Adipocyte (in vitro differentiated cells): Measurements from ENCODE around the gene TRAK1.

Experiments
- DNase-seq: peaks from one replicate; pipeline ENCODE4 v3.0.0-alpha.2; 2015; ENCODE audit warnings: low read depth
- H3K27me3 ChIP-seq: replicated peaks from 2 replicates; pipeline ENCODE4 v1.7.0; 2013; ENCODE audit warnings: mild to moderate bottlenecking, low read length, moderate library complexity; ENCODE audit not compliant: control insufficient read depth, insufficient read depth
- H3K36me3 ChIP-seq: 2 replicates; pipeline ENCODE4 v1.7.0; 2013; ENCODE audit warnings: low read length, mild to moderate bottlenecking, moderate library complexity; ENCODE audit not compliant: control insufficient read depth, insufficient read depth, severe bottlenecking
- H3K4me1 ChIP-seq: 2 replicates; pipeline ENCODE4 v1.7.0; 2013; ENCODE audit warnings: mild to moderate bottlenecking, low read length, moderate library complexity; ENCODE audit not compliant: control insufficient read depth, insufficient read depth
- H3K4me3 ChIP-seq: 2 replicates; pipeline ENCODE4 v1.7.0; 2013; ENCODE audit warnings: mild to moderate bottlenecking, low read length, moderate library complexity
- H3K9ac ChIP-seq: 2 replicates; pipeline ENCODE4 v1.7.0; 2013; ENCODE audit warnings: mild to moderate bottlenecking, low read length, moderate library complexity
- H3K9me3 ChIP-seq: 2 replicates; pipeline ENCODE4 v1.7.0; 2013; ENCODE audit warnings: mild to moderate bottlenecking, low read length, moderate library complexity; ENCODE audit not compliant: control insufficient read depth

The TRAK1 gene

GRCh38 chr3:42162462-42162861, 71.3 kb downstream of the TRAK1 start:
- Histone ChIP-seq H3K9ac (no peak overlapping the region), H3K36me3 (no peaks in the 10 kb centered on the region), H3K4me3 (no peak overlapping the region), H3K4me1 (peaks cover 25% of the 10 kb centered on the region), H3K9me3 (no peaks in the 10 kb centered on the region), H3K27me3 (no peaks in the 10 kb centered on the region)
- no peak for DNase-seq

GRCh38 chr3:42163622-42164244, 72.6 kb downstream of the TRAK1 start:
- no peak for DNase-seq
- no peak overlapping the region for H3K4me3 ChIP-seq
- H3K27me3 ChIP-seq = no peaks in the 10 kb centered on the region
- H3K4me1 ChIP-seq = peaks cover 20% of the 10 kb centered on the region
- no peaks in the 10 kb centered on the region for H3K9me3 ChIP-seq
- no peak overlapping the region for H3K9ac ChIP-seq
- no peaks in the 10 kb centered on the region for H3K36me3 ChIP-seq

GRCh38 chr3:42164656-42165055, 73.5 kb downstream of the TRAK1 start:
- no peak overlapping the region for H3K9ac ChIP-seq
- peaks cover 20% of the 10 kb centered on the region for H3K4me1 ChIP-seq
- no peak overlapping the region for H3K4me3 ChIP-seq
- no peaks in the 10 kb centered on the region for H3K9me3 ChIP-seq
- H3K27me3 ChIP-seq = no peaks in the 10 kb centered on the region
- no peak for DNase-seq
- H3K36me3 ChIP-seq = no peaks in the 10 kb centered on the region

GRCh38 chr3:42165211-42165610, 74.1 kb downstream of the TRAK1 start:
- Histone ChIP-seq H3K9ac (no peak overlapping the region), H3K36me3 (no peaks in the 10 kb centered on the region), H3K9me3 (no peaks in the 10 kb centered on the region), H3K4me1 (peaks cover 17% of the 10 kb centered on the region), H3K4me3 (no peak overlapping the region), H3K27me3 (no peaks in the 10 kb centered on the region)
- no peak for DNase-seq

GRCh38 chr3:42166214-42166613, 75.1 kb downstream of the TRAK1 start:
- no peak for DNase-seq
- Histone ChIP-seq H3K4me3 (no peak overlapping the region), H3K9ac (no peak overlapping the region), H3K9me3 (no peaks in the 10 kb centered on the region), H3K36me3 (no peaks in the 10 kb centered on the region), H3K4me1 (peaks cover 7% of the 10 kb centered on the region), H3K27me3 (no peaks in the 10 kb centered on the region)

- no peak for DNase-seq
- H3K4me1 ChIP-seq = peaks cover 4% of the 10 kb centered on the region
- no peaks in the 10 kb centered on the region for H3K36me3 ChIP-seq
- H3K9ac ChIP-seq = no peak overlapping the region
- no peaks in the 10 kb centered on the region for H3K27me3 ChIP-seq
- H3K9me3 ChIP-seq = no peaks in the 10 kb centered on the region
- no peak overlapping the region for H3K4me3 ChIP-seq
Measured at GRCh38 chr3:42166662-42167300, 75.6 kb downstream of the TRAK1 start.

GRCh38 chr3:42169579-42170120, 78.5 kb downstream of the TRAK1 start:
- H3K36me3 ChIP-seq = no peaks in the 10 kb centered on the region
- H3K9ac ChIP-seq = no peak overlapping the region
- H3K9me3 ChIP-seq = no peaks in the 10 kb centered on the region
- DNase-seq = no peak
- peaks cover 15% of the 10 kb centered on the region for H3K4me1 ChIP-seq
- no peak overlapping the region for H3K4me3 ChIP-seq
- H3K27me3 ChIP-seq = no peaks in the 10 kb centered on the region

GRCh38 chr3:42172047-42172654, 81.0 kb downstream of the TRAK1 start:
- H3K4me1 ChIP-seq = peaks cover 35% of the 10 kb centered on the region
- H3K27me3 ChIP-seq = no peaks in the 10 kb centered on the region
- DNase-seq = no peak
- no peaks in the 10 kb centered on the region for H3K9me3 ChIP-seq
- H3K9ac ChIP-seq = no peak overlapping the region
- no peak overlapping the region for H3K4me3 ChIP-seq
- no peaks in the 10 kb centered on the region for H3K36me3 ChIP-seq

- no peaks in the 10 kb centered on the region for H3K9me3 ChIP-seq
- H3K36me3 ChIP-seq = no peaks in the 10 kb centered on the region
- no peak for DNase-seq
- H3K4me3 ChIP-seq = no peak overlapping the region
- no peaks in the 10 kb centered on the region for H3K27me3 ChIP-seq
- H3K4me1 ChIP-seq = peaks cover 42% of the 10 kb centered on the region
- no peak overlapping the region for H3K9ac ChIP-seq
Measured at GRCh38 chr3:42173307-42173706, 82.2 kb downstream of the TRAK1 start.

- no peaks in the 10 kb centered on the region for H3K27me3 ChIP-seq
- H3K4me3 ChIP-seq = no peak overlapping the region
- H3K9me3 ChIP-seq = no peaks in the 10 kb centered on the region
- H3K4me1 ChIP-seq = peaks cover 53% of the 10 kb centered on the region
- H3K36me3 ChIP-seq = no peaks in the 10 kb centered on the region
- no peak for DNase-seq
- peak overlapping the region; percentile 28 for H3K9ac ChIP-seq
Measured at GRCh38 chr3:42174679-42175385, 83.7 kb downstream of the TRAK1 start.
